Cerebellar nuclear complex (tissue), 1 donor: ENCODE measurements around the gene RNF17.
"Not testable (repeated sequence)": the region's sequence is repeated elsewhere in the genome, so short reads cannot be mapped to it uniquely, and the experiment has no call there.

Experiments used
- DNase-seq, 2 experiments: peaks; one replicate each; lab custom pipeline; 2025; lab: John Stamatoyannopoulos, UW

The RNF17 gene

GRCh38 chr13:24742294-24742693 is 21.7 kb upstream of the RNF17 start:
- DNase-seq: no peak

- no peak for DNase-seq
Observed at GRCh38 chr13:24742977-24743376, 21.0 kb upstream of the RNF17 start.

- DNase-seq: no peak
Observed at GRCh38 chr13:24744247-24744646, 19.7 kb upstream of the RNF17 start.

- no peak for DNase-seq
Observed at GRCh38 chr13:24745516-24745860, 18.5 kb upstream of the RNF17 start.

GRCh38 chr13:24745861-24746617 is 17.9 kb upstream of the RNF17 start:
- DNase-seq: no peak

GRCh38 chr13:24746618-24747247 is 17.2 kb upstream of the RNF17 start:
- no peak for DNase-seq

- DNase-seq: no peak
Observed at GRCh38 chr13:24747248-24748060, 16.5 kb upstream of the RNF17 start.

GRCh38 chr13:24748061-24748400 is 15.9 kb upstream of the RNF17 start:
- no peak for DNase-seq

- DNase-seq: no peak
Observed at GRCh38 chr13:24759197-24759596, 4.8 kb upstream of the RNF17 start.

GRCh38 chr13:24764276-24764630 is 284 bp downstream of the RNF17 start:
- DNase-seq: no peak

- DNase-seq: no peak
Observed at GRCh38 chr13:24777171-24777570, 13.2 kb downstream of the RNF17 start.

GRCh38 chr13:24784319-24784718 is 20.4 kb downstream of the RNF17 start:
- DNase-seq: no peak

- DNase-seq: no peak
Observed at GRCh38 chr13:24788538-24788937, 24.6 kb downstream of the RNF17 start.

GRCh38 chr13:24802074-24802473 is 38.1 kb downstream of the RNF17 start:
- no peak for DNase-seq

GRCh38 chr13:24821207-24821606 is 57.2 kb downstream of the RNF17 start:
- no peak for DNase-seq

GRCh38 chr13:24822640-24823039 is 58.7 kb downstream of the RNF17 start:
- no peak for DNase-seq

- not testable (repeated sequence) for DNase-seq
Observed at GRCh38 chr13:24823122-24823710, 59.2 kb downstream of the RNF17 start.

GRCh38 chr13:24827799-24828198 is 63.8 kb downstream of the RNF17 start:
- no peak for DNase-seq

- DNase-seq: no peak
Observed at GRCh38 chr13:24834902-24835510, 71.0 kb downstream of the RNF17 start.

GRCh38 chr13:24837528-24837927 is 73.6 kb downstream of the RNF17 start:
- not testable (repeated sequence) for DNase-seq

- DNase-seq: no peak
Observed at GRCh38 chr13:24842549-24843274, 78.7 kb downstream of the RNF17 start.

- no peak for DNase-seq
Observed at GRCh38 chr13:24851546-24851945, 87.6 kb downstream of the RNF17 start.
